CD4-positive, alpha-beta memory T cell (primary cell): ENCODE data around the gene CD200. TPM values are rescaled to one million over a fixed set of nuclear protein-coding genes. Genes with fewer than 3 reads are reported as not detected.

ENCODE experiments used
- CTCF ChIA-PET: fragments of 350-600 bp; sonication (Branson Sonifier 250); formaldehyde crosslinking; loops from one replicate; lab custom pipeline; 2021; ENCODE audit warnings: inconsistent platforms; ENCODE audit not compliant: partially characterized antibody; lab: Charles Lee
- POLR2A ChIA-PET: fragments of 350-600 bp; sonication (Branson Sonifier 250); formaldehyde crosslinking; loops from one replicate; lab custom pipeline; 2021; ENCODE audit not compliant: partially characterized antibody; lab: Charles Lee
- DNase-seq, 5 donors: peaks; one replicate each; pipeline versions ENCODE4 v3.0.0 to v3.0.0-alpha.2; 2020 to 2022; ENCODE audit warnings: mixed read lengths in 1 of 5
- H3K27ac ChIP-seq: one replicate; pipeline ENCODE4 v1.7.0; 2013; ENCODE audit warnings: low read depth, low read length
- H3K27me3 ChIP-seq: 2 replicates; pipeline ENCODE4 v1.7.0; 2013; ENCODE audit warnings: mild to moderate bottlenecking, low read length, moderate library complexity; ENCODE audit not compliant: insufficient read depth
- H3K36me3 ChIP-seq: 2 replicates; pipeline ENCODE4 v1.7.0; 2013; ENCODE audit warnings: mild to moderate bottlenecking, low read length, moderate library complexity; ENCODE audit not compliant: insufficient read depth
- H3K4me1 ChIP-seq: 2 replicates; pipeline ENCODE4 v1.7.0; 2013; ENCODE audit warnings: mild to moderate bottlenecking, low read length, moderate library complexity; ENCODE audit not compliant: insufficient read depth
- H3K4me3 ChIP-seq, 2 donors: one replicate each; pipeline ENCODE4 v1.7.0; 2013; ENCODE audit warnings: low read length in 2 of 2, mild to moderate bottlenecking in 1 of 2
- H3K9me3 ChIP-seq, 2 donors: one replicate each; pipeline ENCODE4 v1.7.0; 2013; ENCODE audit warnings: low read length in 2 of 2, control low read depth in 1 of 2; ENCODE audit not compliant: control insufficient read depth in 1 of 2
- H3K27ac Mint-ChIP-seq, 7 donors: one replicate each; pipeline ENCODE4 v1.8.0; 2020 to 2021; ENCODE audit warnings: mixed read lengths in 7 of 7, mild to moderate bottlenecking in 6 of 7, inconsistent platforms in 3 of 7, moderate library complexity in 3 of 7
- H3K27me3 Mint-ChIP-seq, 2 donors: one replicate each; pipeline ENCODE4 v1.8.0; 2020 to 2021; ENCODE audit warnings: mixed read lengths in 2 of 2
- H3K36me3 Mint-ChIP-seq, 2 donors: one replicate each; pipeline ENCODE4 v1.8.0; 2020 to 2021; ENCODE audit warnings: mixed read lengths in 2 of 2, inconsistent platforms in 1 of 2, mild to moderate bottlenecking in 1 of 2
- H3K4me1 Mint-ChIP-seq, 4 donors: one replicate each; pipeline ENCODE4 v1.8.0; 2020 to 2021; ENCODE audit warnings: mixed read lengths in 4 of 4, mild to moderate bottlenecking in 1 of 4
- H3K4me3 Mint-ChIP-seq, 8 donors: one replicate each; pipeline ENCODE4 v1.8.0; 2020 to 2021; ENCODE audit warnings: mixed read lengths in 8 of 8, mild to moderate bottlenecking in 7 of 8, moderate library complexity in 6 of 8, inconsistent platforms in 3 of 8
- H3K9me3 Mint-ChIP-seq, 8 donors: one replicate each; pipeline ENCODE4 v1.8.0; 2020 to 2021; ENCODE audit warnings: mixed read lengths in 8 of 8, mild to moderate bottlenecking in 5 of 8, inconsistent platforms in 3 of 8, moderate library complexity in 1 of 8
- intact Hi-C: fragments of 100-400 bp; cut with micrococcal nuclease; formaldehyde crosslinking; loops from one replicate; pipeline ENCODE4 v1.15.1; 2023
- polyA plus RNA-seq, 2 donors: library from polyadenylated mRNA; unstranded; fragments of 300-500 nt; fragmentation: Illumina TruSeq; gene quantifications; one replicate each; pipeline ENCODE4 v1.2.3, GENCODE V29; 2021
- total RNA-seq, 2 experiments: library from RNA; stranded (reverse); gene quantifications; one replicate each; pipeline ENCODE4 v1.2.3, GENCODE V29; 2021

The CD200 gene
- 1 to 10 TPM in 1 of 2 experiments, under 1 TPM in 1; 0.93 to 1.8 TPM for total RNA-seq
- 1 to 10 TPM in 1 of 2 donors, under 1 TPM in 1; 1.00 to 1.2 TPM for polyA plus RNA-seq

- Mint-ChIP-seq H3K27ac (peak within 1 kb of the TSS; percentile 2 to 89 (median 74)), H3K4me1 (peaks cover 13 to 45% (median 32%) of the 10 kb centered on the region in 4 donors), H3K4me3 (peak within 1 kb of the TSS; percentile 88 to 93 (median 90)), H3K36me3 (peaks cover 0 to 2% of the 10 kb centered on the region in 2 donors), H3K27me3 (no peaks in the 10 kb centered on the region), H3K9me3 (no peaks in the 10 kb centered on the region)
- peak within 1 kb of the TSS; percentile 39 to 61 for H3K4me3 ChIP-seq
- H3K27ac ChIP-seq = peak within 1 kb of the TSS; percentile 25
- ChIA-PET POLR2A (interaction anchor here (1.4 to 4.1 kb wide), 2 partner anchors 166 to 229 kb away, joined by 5 to 22 read pairs; partner anchors contain the start of genes ATG3, BTLA and SLC35A5), CTCF (interaction anchor here (0.6 to 2.8 kb wide), 16 partner anchors 11 to 221 kb away, joined by 3 to 14 read pairs (median 4); no protein-coding TSS in a partner anchor)
- H3K4me1 ChIP-seq = peaks cover 27% of the 10 kb centered on the region
- H3K27me3 ChIP-seq = no peaks in the 10 kb centered on the region
- intact Hi-C loops = no loop called here
- DNase-seq = peak; percentile 36 to 44 (median 42)
- H3K9me3 ChIP-seq = no peaks in the 10 kb centered on the region
- no peaks in the 10 kb centered on the region for H3K36me3 ChIP-seq
These were observed at the start of gene CD200 for GRCh38 chr3:112333002-112333380. TSS of gene CD200 (plus strand) at chr3:112333156. CDS start at chr3:112333213, 57 bp downstream.

- Mint-ChIP-seq H3K4me3 (no peak overlapping the region), H3K27me3 (no peaks in the 10 kb centered on the region), H3K9me3 (peaks cover 0 to 3% (median 0%) of the 10 kb centered on the region in 8 donors), H3K36me3 (no peaks in the 10 kb centered on the region), H3K27ac (no peak overlapping the region), H3K4me1 (peaks cover 2 to 8% (median 8%) of the 10 kb centered on the region in 4 donors)
- Histone ChIP-seq H3K36me3 (no peaks in the 10 kb centered on the region), H3K4me3 (no peak overlapping the region), H3K4me1 (no peaks in the 10 kb centered on the region), H3K27me3 (no peaks in the 10 kb centered on the region), H3K27ac (no peak overlapping the region), H3K9me3 (no peaks in the 10 kb centered on the region)
- intact Hi-C loops = no loop called here
- CTCF ChIA-PET = interaction anchor here (0.6 to 1.5 kb wide), 4 partner anchors 10 to 180 kb away, joined by 3 read pairs; no protein-coding TSS in a partner anchor
- no peak for DNase-seq
- POLR2A ChIA-PET = no interaction called here
These were observed 43.9 kb upstream of the CD200 start for GRCh38 chr3:112289011-112289410.

- DNase-seq = peak in 4 of 5 donors; percentile 35 to 56 (median 38)
- Mint-ChIP-seq H3K27me3 (peaks cover 0 to 2% of the 10 kb centered on the region in 2 donors), H3K4me1 (peaks cover 15 to 28% (median 25%) of the 10 kb centered on the region in 4 donors), H3K27ac (peak within 1 kb of the TSS in 1 of 7 donors; percentile 17), H3K36me3 (no peaks in the 10 kb centered on the region), H3K4me3 (peak within 1 kb of the TSS; percentile 9 to 76 (median 48)), H3K9me3 (peaks cover 0 to 3% (median 0%) of the 10 kb centered on the region in 8 donors)
- Histone ChIP-seq H3K4me1 (peaks cover 19% of the 10 kb centered on the region), H3K27me3 (no peaks in the 10 kb centered on the region), H3K36me3 (no peaks in the 10 kb centered on the region), H3K27ac (no peak within 1 kb of the TSS), H3K4me3 (no peak within 1 kb of the TSS), H3K9me3 (no peaks in the 10 kb centered on the region)
- intact Hi-C loops = loop anchor here (1.0 to 2.0 kb wide), 4 partner anchors 157 to 238 kb away; no protein-coding TSS in a partner anchor
- ChIA-PET POLR2A (interaction anchor here (1.2 to 1.5 kb wide), 2 partner anchors 11 to 205 kb away, joined by 4 to 7 read pairs; no protein-coding TSS in a partner anchor), CTCF (interaction anchor here (0.9 to 4.8 kb wide), 32 partner anchors 9 to 241 kb away, joined by 3 to 52 read pairs (median 6); no protein-coding TSS in a partner anchor)
These were observed 39.3 kb upstream of the CD200 start, which contains the start of gene SLC9C1 for GRCh38 chr3:112293368-112294321. TSS of gene SLC9C1 (minus strand) at chr3:112294216. CDS start at chr3:112286791, 7,425 bp downstream.

- no peaks in the 10 kb centered on the region for H3K9me3 Mint-ChIP-seq
- H3K36me3 ChIP-seq = no peaks in the 10 kb centered on the region
- ChIA-PET POLR2A (no interaction called here), CTCF (interaction anchor here (1.3 to 1.6 kb wide), 2 partner anchors 25 to 186 kb away, joined by 4 to 6 read pairs; no protein-coding TSS in a partner anchor)
- peak overlapping the region; percentile 10 to 66 (median 28) for H3K4me3 Mint-ChIP-seq
- H3K36me3 Mint-ChIP-seq = no peaks in the 10 kb centered on the region
- no peaks in the 10 kb centered on the region for H3K27me3 ChIP-seq
- H3K27ac Mint-ChIP-seq = peak overlapping the region in 3 of 7 donors; percentile 0 to 3 (median 1)
- intact Hi-C loops = no loop called here
- peak overlapping the region; percentile 21 for H3K27ac ChIP-seq
- DNase-seq = no peak
- peaks cover 17 to 31% (median 27%) of the 10 kb centered on the region in 4 donors for H3K4me1 Mint-ChIP-seq
- no peak overlapping the region for H3K4me3 ChIP-seq
- H3K4me1 ChIP-seq = peaks cover 23% of the 10 kb centered on the region
- peaks cover 0 to 2% of the 10 kb centered on the region in 2 donors for H3K27me3 Mint-ChIP-seq
- no peaks in the 10 kb centered on the region for H3K9me3 ChIP-seq
These were observed 35.2 kb upstream of the CD200 start for GRCh38 chr3:112297714-112298113.

- Histone ChIP-seq H3K27me3 (no peaks in the 10 kb centered on the region), H3K36me3 (no peaks in the 10 kb centered on the region), H3K27ac (no peak overlapping the region), H3K4me1 (peaks cover 32% of the 10 kb centered on the region), H3K9me3 (no peaks in the 10 kb centered on the region), H3K4me3 (no peak overlapping the region)
- CTCF ChIA-PET = interaction anchor here (0.9 to 1.9 kb wide), 3 partner anchors 9 to 221 kb away, joined by 3 to 6 read pairs (median 5); no protein-coding TSS in a partner anchor
- H3K36me3 Mint-ChIP-seq = no peaks in the 10 kb centered on the region
- H3K9me3 Mint-ChIP-seq = no peaks in the 10 kb centered on the region
- intact Hi-C loops = no loop called here
- no peak for DNase-seq
- peaks cover 16 to 25% (median 21%) of the 10 kb centered on the region in 4 donors for H3K4me1 Mint-ChIP-seq
- POLR2A ChIA-PET = no interaction called here
- H3K4me3 Mint-ChIP-seq = no peak overlapping the region
- H3K27me3 Mint-ChIP-seq = peaks cover 0 to 2% of the 10 kb centered on the region in 2 donors
- H3K27ac Mint-ChIP-seq = peak overlapping the region in 1 of 7 donors; percentile 9
These were observed 34.2 kb upstream of the CD200 start for GRCh38 chr3:112298781-112299180.

GRCh38 chr3:112302150-112302830 lies 30.7 kb upstream of the CD200 start:
- ChIA-PET POLR2A (no interaction called here), CTCF (interaction anchor here (1.0 to 1.7 kb wide), 2 partner anchors 9 to 191 kb away, joined by 3 to 5 read pairs; no protein-coding TSS in a partner anchor)
- no peak overlapping the region for H3K27ac ChIP-seq
- no peak for DNase-seq
- Mint-ChIP-seq H3K27ac (peak overlapping the region in 1 of 7 donors; percentile 48), H3K36me3 (no peaks in the 10 kb centered on the region), H3K9me3 (no peaks in the 10 kb centered on the region), H3K27me3 (no peaks in the 10 kb centered on the region), H3K4me1 (peaks cover 13 to 17% (median 15%) of the 10 kb centered on the region in 4 donors), H3K4me3 (peak overlapping the region in 2 of 8 donors; percentile 21 to 35)
- H3K27me3 ChIP-seq = no peaks in the 10 kb centered on the region
- H3K36me3 ChIP-seq = no peaks in the 10 kb centered on the region
- no peaks in the 10 kb centered on the region for H3K9me3 ChIP-seq
- peaks cover 33% of the 10 kb centered on the region for H3K4me1 ChIP-seq
- no peak overlapping the region for H3K4me3 ChIP-seq
- intact Hi-C loops = no loop called here
